GM12801 (cell line): ENCODE data around the gene PRUNE1.

Experiments used
- CTCF ChIP-seq: IDR thresholded peaks from one replicate; pipeline ENCODE4 v1.5.1; 2011; ENCODE audit warnings: control low read depth; ENCODE audit not compliant: insufficient read length; ENCODE audit errors: extremely low read depth

PRUNE1 gene

GRCh38 chr1:151010346-151010726 lies 2.1 kb downstream of the PRUNE1 start:
- no peak for TF ChIP-seq CTCF

DNA sequence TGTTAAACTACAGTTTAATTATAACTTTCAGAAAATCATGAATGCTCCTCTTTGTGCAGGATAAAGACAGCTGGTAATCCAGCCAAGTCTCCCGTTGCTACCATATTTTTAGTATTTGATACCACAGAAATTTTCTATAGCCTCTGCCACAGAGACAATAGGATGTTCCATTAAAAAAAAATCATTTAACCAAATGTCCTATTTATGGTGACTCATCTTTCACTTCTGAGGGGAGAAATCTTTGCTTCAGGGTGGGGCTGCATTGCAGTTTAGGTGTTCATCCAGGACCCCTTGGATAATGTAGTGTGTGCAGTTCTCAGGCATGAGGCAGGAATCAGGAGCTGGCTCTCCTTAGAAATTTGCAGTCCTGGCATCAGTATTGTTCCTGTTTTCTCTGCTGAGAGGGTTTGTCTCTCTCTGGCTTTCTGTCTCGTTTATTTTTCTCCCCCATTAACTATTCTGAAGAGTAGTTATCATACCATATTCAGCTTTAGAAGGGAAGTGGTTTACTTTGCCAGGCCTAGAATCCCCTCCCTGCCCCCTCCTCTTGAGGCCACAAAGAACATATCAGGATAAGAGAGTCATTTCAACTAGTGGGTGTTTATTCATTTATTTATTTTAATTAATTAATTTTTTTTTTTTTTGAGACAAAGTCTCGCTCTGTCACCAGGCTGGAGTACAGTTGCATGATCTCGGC lies 3.1 kb downstream of the PRUNE1 start:
- TF ChIP-seq CTCF = no peak

- TF ChIP-seq CTCF = no peak
Observed at GRCh38 chr1:151012684-151013471, 4.6 kb downstream of the PRUNE1 start.

DNA sequence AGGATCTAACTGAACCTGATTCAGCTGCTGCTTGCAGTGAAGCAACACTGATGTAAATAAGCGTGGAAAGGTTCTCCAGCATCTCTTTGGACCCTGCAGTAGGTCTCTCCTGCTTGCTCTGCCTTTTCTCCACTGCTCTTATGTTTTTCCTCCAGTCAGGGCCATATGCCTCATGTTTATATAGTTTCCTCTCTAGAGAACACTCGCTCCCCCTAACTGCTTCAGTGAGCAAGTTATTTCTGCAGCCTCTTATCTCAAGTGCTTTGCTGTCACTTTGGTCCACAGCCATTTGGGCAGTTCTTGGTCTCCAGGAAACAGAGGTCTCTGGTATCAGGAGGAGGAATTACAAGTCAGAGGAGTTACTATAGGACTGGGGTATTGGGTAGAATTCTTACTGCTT lies 5.3 kb downstream of the PRUNE1 start:
- TF ChIP-seq CTCF = no peak

DNA sequence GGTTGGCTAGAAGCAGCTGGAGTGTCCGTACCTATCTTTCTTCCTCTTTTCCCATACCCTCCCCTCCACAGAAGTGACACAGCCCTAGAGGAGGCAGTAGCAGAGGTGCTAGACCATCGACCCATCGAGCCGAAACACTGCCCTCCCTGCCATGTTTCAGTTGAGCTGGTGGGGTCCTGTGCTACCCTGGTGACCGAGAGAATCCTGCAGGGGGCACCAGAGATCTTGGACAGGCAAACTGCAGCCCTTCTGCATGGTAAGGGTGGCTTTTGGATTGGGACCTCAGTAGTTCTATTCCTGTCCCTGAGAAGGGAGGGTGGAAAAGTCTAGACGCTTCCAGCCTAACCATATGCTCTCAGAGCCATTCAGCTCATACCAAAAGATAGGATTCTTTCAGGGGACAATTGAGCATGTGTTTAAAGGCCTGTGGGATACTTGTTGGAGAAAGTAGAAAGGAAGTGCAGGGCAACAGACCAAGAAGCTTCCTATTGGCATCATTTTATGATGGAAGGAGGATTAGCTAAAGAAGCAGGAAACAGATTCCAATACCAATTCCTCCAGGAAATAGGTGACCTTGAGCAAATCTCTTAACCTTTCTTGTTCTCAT lies 16.4 kb downstream of the PRUNE1 start:
- no peak for TF ChIP-seq CTCF

DNA sequence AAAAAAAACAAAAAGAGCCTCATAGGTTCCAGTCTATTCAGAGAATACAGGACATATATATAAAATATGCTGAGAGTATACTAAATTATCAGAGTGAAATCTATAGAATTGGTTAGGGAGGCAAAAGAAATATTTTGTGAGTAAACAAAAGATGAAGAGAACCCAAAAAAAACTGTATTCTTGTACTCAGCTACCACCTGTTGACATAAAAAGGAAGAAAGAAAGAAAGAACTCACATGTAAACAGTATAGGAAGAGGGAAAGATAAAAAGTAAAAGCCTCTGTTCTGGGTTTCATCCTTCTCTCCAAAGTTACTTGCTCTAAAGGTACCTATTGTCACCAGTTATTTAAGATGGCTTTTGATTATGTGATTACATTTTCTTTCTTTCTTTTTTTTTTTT lies 18.2 kb downstream of the PRUNE1 start:
- no peak for TF ChIP-seq CTCF

- TF ChIP-seq CTCF = no peak
Observed at GRCh38 chr1:151032164-151032563, 23.9 kb downstream of the PRUNE1 start.
